Chondrocyte (in vitro differentiated cells): ENCODE results near the gene SETBP1. TPM values are rescaled to one million over a fixed set of nuclear protein-coding genes. Genes with fewer than 3 reads are reported as not detected.
A peak's percentile ranks its signal among the peaks of the same experiment; 100 is the strongest.

Source experiments
- DNase-seq: peaks from one replicate; pipeline ENCODE4 v3.0.0; 2021; ENCODE audit warnings: mixed read lengths, low spot score
- H3K27ac Mint-ChIP-seq: one replicate; pipeline ENCODE4 v1.8.0; 2021; ENCODE audit warnings: mild to moderate bottlenecking, moderate library complexity, mixed read lengths; ENCODE audit not compliant: unreplicated experiment
- H3K27me3 Mint-ChIP-seq: 2 replicates; pipeline ENCODE4 v1.8.0; 2021; ENCODE audit warnings: low read depth, mixed read lengths
- H3K36me3 Mint-ChIP-seq: 2 replicates; pipeline ENCODE4 v1.8.0; 2021; ENCODE audit warnings: low read depth, mixed read lengths
- H3K4me1 Mint-ChIP-seq: 2 replicates; pipeline ENCODE4 v1.8.0; 2021; ENCODE audit warnings: low read depth, mild to moderate bottlenecking, mixed read lengths
- H3K4me3 Mint-ChIP-seq: one replicate; pipeline ENCODE4 v1.8.0; 2021; ENCODE audit warnings: mild to moderate bottlenecking, moderate library complexity, mixed read lengths; ENCODE audit not compliant: unreplicated experiment
- H3K9me3 Mint-ChIP-seq: 2 replicates; pipeline ENCODE4 v1.8.0; 2021; ENCODE audit warnings: low read depth, mixed read lengths
- total RNA-seq: library from RNA; stranded (reverse); gene quantifications from 3 replicates; pipeline ENCODE4 v1.2.1, GENCODE V29; 2021
- TF ChIP-seq, protein P1 (sequence below): fragments of 200-600 bp; sonication (generic); IDR thresholded peaks from 2 replicates; pipeline ENCODE4 v1.5.0; 2021; ENCODE audit warnings: antibody characterized with exemption, mild to moderate bottlenecking, moderate library complexity

SETBP1 gene
- total RNA-seq, 1 donor from 2014 or later: 29.3 TPM

- Mint-ChIP-seq H3K27ac (no peak overlapping the region), H3K9me3 (no peaks in the 10 kb centered on the region), H3K4me1 (peaks cover 29% of the 10 kb centered on the region), H3K36me3 (peaks cover 12% of the 10 kb centered on the region), H3K4me3 (no peak overlapping the region), H3K27me3 (no peaks in the 10 kb centered on the region)
- TF ChIP-seq, protein P1, sequence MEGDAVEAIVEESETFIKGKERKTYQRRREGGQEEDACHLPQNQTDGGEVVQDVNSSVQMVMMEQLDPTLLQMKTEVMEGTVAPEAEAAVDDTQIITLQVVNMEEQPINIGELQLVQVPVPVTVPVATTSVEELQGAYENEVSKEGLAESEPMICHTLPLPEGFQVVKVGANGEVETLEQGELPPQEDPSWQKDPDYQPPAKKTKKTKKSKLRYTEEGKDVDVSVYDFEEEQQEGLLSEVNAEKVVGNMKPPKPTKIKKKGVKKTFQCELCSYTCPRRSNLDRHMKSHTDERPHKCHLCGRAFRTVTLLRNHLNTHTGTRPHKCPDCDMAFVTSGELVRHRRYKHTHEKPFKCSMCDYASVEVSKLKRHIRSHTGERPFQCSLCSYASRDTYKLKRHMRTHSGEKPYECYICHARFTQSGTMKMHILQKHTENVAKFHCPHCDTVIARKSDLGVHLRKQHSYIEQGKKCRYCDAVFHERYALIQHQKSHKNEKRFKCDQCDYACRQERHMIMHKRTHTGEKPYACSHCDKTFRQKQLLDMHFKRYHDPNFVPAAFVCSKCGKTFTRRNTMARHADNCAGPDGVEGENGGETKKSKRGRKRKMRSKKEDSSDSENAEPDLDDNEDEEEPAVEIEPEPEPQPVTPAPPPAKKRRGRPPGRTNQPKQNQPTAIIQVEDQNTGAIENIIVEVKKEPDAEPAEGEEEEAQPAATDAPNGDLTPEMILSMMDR: no peak
- no peak for DNase-seq
Measured at GRCh38 chr18:44741511-44741910, 60.8 kb downstream of the SETBP1 start.

GRCh38 chr18:44742126-44742525 lies 61.4 kb downstream of the SETBP1 start:
- H3K9me3 Mint-ChIP-seq: no peaks in the 10 kb centered on the region
- H3K4me3 Mint-ChIP-seq: no peak overlapping the region
- TF ChIP-seq, protein P1: no peak
- no peaks in the 10 kb centered on the region for H3K27me3 Mint-ChIP-seq
- peaks cover 28% of the 10 kb centered on the region for H3K4me1 Mint-ChIP-seq
- H3K36me3 Mint-ChIP-seq: peaks cover 12% of the 10 kb centered on the region
- H3K27ac Mint-ChIP-seq: peak overlapping the region; percentile 56
- DNase-seq: no peak

- Mint-ChIP-seq H3K9me3 (no peaks in the 10 kb centered on the region), H3K4me3 (no peak overlapping the region), H3K27ac (peak overlapping the region; percentile 56), H3K27me3 (no peaks in the 10 kb centered on the region), H3K4me1 (peaks cover 33% of the 10 kb centered on the region), H3K36me3 (peaks cover 10% of the 10 kb centered on the region)
- DNase-seq: no peak
- TF ChIP-seq, protein P1: no peak
Measured at GRCh38 chr18:44742718-44743311, 62.1 kb downstream of the SETBP1 start.

- peaks cover 33% of the 10 kb centered on the region for H3K4me1 Mint-ChIP-seq
- no peak overlapping the region for H3K4me3 Mint-ChIP-seq
Measured at GRCh38 chr18:44743631-44744030, 62.9 kb downstream of the SETBP1 start.

DNA sequence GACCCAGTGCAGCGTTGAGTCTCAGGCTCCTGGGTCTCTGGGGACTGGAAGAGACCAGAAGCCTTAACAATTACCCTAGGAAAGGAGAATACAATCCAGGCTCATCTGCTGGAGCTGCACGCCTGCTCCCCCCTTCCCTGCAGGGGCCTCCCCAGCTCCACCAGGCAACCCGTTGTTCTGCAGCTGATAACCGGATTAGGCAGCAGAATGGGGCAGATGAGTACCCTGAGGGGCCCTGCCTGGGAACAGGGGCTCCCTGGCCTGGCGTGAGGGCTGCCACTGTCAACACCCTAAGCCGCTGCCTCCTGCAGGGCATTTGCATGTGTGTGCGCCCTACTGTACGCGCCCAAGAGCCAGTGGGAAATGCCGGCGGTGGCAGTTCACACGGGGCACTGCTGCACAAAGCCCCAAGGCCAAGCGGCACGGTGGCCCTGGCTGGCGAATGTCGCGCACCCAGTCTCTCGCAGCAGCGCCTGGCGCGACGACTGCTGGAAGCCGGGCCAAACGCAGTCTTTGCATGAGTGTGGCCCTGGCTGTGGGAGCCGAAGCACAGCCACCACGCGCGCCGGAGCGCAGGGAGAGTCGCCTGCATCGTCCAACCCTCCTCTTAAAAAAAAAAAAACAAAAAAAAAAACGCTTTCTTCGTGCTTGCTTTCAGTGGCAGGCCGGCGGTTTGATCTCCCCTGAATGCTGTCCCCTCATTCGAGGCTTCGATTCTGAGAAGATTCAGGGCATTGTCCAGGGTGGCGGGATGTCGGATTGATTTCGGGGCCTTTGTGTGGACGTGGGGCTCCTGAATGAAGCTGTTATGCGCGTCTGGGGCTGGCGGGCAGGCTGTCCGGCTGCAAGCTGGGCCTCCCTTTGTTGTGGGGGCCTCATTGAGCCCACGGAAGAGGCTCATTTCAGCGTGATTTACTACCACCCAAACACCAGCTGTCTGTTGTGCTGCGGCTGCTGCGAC lies 63.8 kb downstream of the SETBP1 start:
- DNase-seq: no peak
- TF ChIP-seq, protein P1: no peak
- Mint-ChIP-seq H3K9me3 (no peaks in the 10 kb centered on the region), H3K4me1 (peaks cover 33% of the 10 kb centered on the region), H3K27me3 (no peaks in the 10 kb centered on the region), H3K27ac (no peak overlapping the region), H3K4me3 (no peak overlapping the region), H3K36me3 (peaks cover 8% of the 10 kb centered on the region)

More at GRCh38 chr18:44743631-44744030, 62.9 kb downstream of the SETBP1 start:
- Mint-ChIP-seq H3K36me3 (peaks cover 8% of the 10 kb centered on the region), H3K27ac (no peak overlapping the region), H3K9me3 (no peaks in the 10 kb centered on the region), H3K27me3 (no peaks in the 10 kb centered on the region)
- TF ChIP-seq, protein P1: no peak
- DNase-seq: no peak
